Right atrium auricular region (tissue), 2 donors: ENCODE measurements around the gene SLC1A6. TPM values are rescaled to one million over a fixed set of nuclear protein-coding genes. Genes with fewer than 3 reads are reported as not detected.
A peak's percentile ranks its signal among the peaks of the same experiment; 100 is the strongest.
"Not testable (repeated sequence)": the region's sequence is repeated elsewhere in the genome, so short reads cannot be mapped to it uniquely, and the experiment has no call there.

Source experiments
- DNase-seq: peaks from one replicate; pipeline ENCODE4 v3.0.0-alpha.2; 2019; ENCODE audit warnings: low spot score
- H3K27ac ChIP-seq, 2 donors: fragments of 200-600 bp; sonication (generic); 1 replicate in 1 of 2; 2 replicates in 1 of 2; pipeline ENCODE4 v1.5.1; 2016 to 2019
- H3K27me3 ChIP-seq, 2 donors: fragments of 200-600 bp; sonication (generic); one replicate each; pipeline versions ENCODE4 v1.5.1 to v1.6.0; 2017 to 2019
- H3K36me3 ChIP-seq: fragments of 200-600 bp; sonication (generic); one replicate; pipeline ENCODE4 v1.5.1; 2016
- H3K4me1 ChIP-seq, 2 donors: fragments of 200-600 bp; sonication (generic); one replicate each; pipeline versions ENCODE4 v1.5.1 to v1.6.0; 2017 to 2019
- H3K4me3 ChIP-seq, 2 donors: fragments of 200-600 bp; sonication (generic); 1 replicate in 1 of 2; 2 replicates in 1 of 2; pipeline ENCODE4 v1.5.1; 2017 to 2019; ENCODE audit warnings: mild to moderate bottlenecking in 1 of 2, moderate library complexity in 1 of 2
- H3K9me3 ChIP-seq, 2 donors: fragments of 200-600 bp; sonication (generic); one replicate each; pipeline ENCODE4 v1.5.1; 2019
- total RNA-seq, 2 donors: library from RNA; depleted of rRNA; stranded (reverse); fragments of >200 nt; gene quantifications; one replicate each; pipeline ENCODE4 v1.1.0, GENCODE V29; 2016
- TF ChIP-seq, protein P1 (sequence below), 2 donors: fragments of 200-600 bp; sonication (generic); IDR thresholded peaks; one replicate each; pipeline ENCODE4 v1.5.1; 2019; ENCODE audit warnings: antibody characterized with exemption in 2 of 2

Gene SLC1A6
- total RNA-seq: not detected

- TF ChIP-seq, protein P1, sequence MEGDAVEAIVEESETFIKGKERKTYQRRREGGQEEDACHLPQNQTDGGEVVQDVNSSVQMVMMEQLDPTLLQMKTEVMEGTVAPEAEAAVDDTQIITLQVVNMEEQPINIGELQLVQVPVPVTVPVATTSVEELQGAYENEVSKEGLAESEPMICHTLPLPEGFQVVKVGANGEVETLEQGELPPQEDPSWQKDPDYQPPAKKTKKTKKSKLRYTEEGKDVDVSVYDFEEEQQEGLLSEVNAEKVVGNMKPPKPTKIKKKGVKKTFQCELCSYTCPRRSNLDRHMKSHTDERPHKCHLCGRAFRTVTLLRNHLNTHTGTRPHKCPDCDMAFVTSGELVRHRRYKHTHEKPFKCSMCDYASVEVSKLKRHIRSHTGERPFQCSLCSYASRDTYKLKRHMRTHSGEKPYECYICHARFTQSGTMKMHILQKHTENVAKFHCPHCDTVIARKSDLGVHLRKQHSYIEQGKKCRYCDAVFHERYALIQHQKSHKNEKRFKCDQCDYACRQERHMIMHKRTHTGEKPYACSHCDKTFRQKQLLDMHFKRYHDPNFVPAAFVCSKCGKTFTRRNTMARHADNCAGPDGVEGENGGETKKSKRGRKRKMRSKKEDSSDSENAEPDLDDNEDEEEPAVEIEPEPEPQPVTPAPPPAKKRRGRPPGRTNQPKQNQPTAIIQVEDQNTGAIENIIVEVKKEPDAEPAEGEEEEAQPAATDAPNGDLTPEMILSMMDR (IDR thresholded peaks at IDR 0.05): no peak
- peak within 1 kb of the TSS in 1 of 2 donors; percentile 32 for H3K4me3 ChIP-seq
Measured at GRCh38 chr19:14979476-14980255, at the start of gene SLC1A6. SLC1A6 (minus strand) TSS chr19:14979864; CDS start chr19:14972910, 6,954 bp downstream.

GRCh38 chr19:15028490-15028889 lies 48.8 kb upstream of the SLC1A6 start:
- H3K4me1 ChIP-seq: no peaks in the 10 kb centered on the region
- H3K36me3 ChIP-seq: no peaks in the 10 kb centered on the region
- no peak for DNase-seq
- H3K27ac ChIP-seq: no peak overlapping the region
- no peak overlapping the region for H3K4me3 ChIP-seq
- TF ChIP-seq, protein P1 (IDR thresholded peaks at IDR 0.05): no peak
- no peaks in the 10 kb centered on the region for H3K27me3 ChIP-seq
- H3K9me3 ChIP-seq: no peaks in the 10 kb centered on the region

More at GRCh38 chr19:14979476-14980255, at the start of gene SLC1A6:
- Histone ChIP-seq H3K4me1 (peaks cover 0 to 5% of the 10 kb centered on the region in 2 donors), H3K27me3 (peaks cover 9 to 17% of the 10 kb centered on the region in 2 donors), H3K27ac (no peak within 1 kb of the TSS), H3K36me3 (no peaks in the 10 kb centered on the region), H3K9me3 (no peaks in the 10 kb centered on the region)
- DNase-seq: no peak

GRCh38 chr19:15025217-15025616 lies 45.6 kb upstream of the SLC1A6 start:
- H3K27me3 ChIP-seq: no peaks in the 10 kb centered on the region

GRCh38 chr19:15022752-15023151 lies 43.1 kb upstream of the SLC1A6 start:
- no peaks in the 10 kb centered on the region for H3K9me3 ChIP-seq

More at GRCh38 chr19:15025217-15025616, 45.6 kb upstream of the SLC1A6 start:
- Histone ChIP-seq H3K9me3 (no peaks in the 10 kb centered on the region), H3K36me3 (no peaks in the 10 kb centered on the region), H3K4me3 (no peak overlapping the region), H3K4me1 (no peaks in the 10 kb centered on the region), H3K27ac (no peak overlapping the region)
- TF ChIP-seq, protein P1 (IDR thresholded peaks at IDR 0.05): no peak
- DNase-seq: no peak

DNA sequence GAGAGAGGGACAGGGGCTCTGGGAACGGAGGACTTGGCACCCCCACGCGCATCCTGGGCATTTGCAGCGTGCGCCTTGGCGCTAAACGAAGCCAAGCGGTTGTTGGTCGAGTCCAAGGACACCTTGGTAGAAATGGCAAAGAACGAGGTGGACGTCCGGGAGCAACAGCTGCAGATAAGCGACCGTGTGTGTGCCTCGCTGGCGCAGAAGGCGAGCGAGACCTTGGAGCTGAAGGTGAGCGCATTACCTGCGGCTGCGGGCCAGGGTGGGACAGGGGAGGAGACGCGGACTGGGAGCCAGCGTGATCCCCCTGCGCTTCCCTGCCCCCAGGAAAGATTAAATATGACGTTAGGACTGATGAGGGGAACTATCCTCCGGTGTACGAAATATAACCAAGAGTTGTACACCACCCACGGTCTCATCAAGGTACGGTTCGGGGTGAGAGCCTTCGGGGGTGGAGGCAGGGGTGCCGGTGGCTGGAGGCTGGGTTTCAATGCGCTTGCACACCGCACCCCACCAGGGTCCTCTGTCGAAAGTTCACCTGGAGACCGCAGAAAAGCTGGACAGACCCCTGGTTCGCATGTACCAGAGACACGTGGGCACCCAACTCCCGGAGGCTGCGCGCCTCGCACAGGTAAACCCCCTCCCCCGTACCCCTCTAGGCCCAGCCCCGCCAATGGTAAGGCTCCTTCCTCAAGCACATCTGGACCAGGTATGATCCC lies 41.8 kb upstream of the SLC1A6 start:
- H3K27me3 ChIP-seq: no peaks in the 10 kb centered on the region
- no peak for DNase-seq
- H3K9me3 ChIP-seq: no peaks in the 10 kb centered on the region
- H3K4me1 ChIP-seq: no peaks in the 10 kb centered on the region
- TF ChIP-seq, protein P1 (IDR thresholded peaks at IDR 0.05): no peak
- H3K4me3 ChIP-seq: no peak overlapping the region
- H3K27ac ChIP-seq: no peak overlapping the region
- H3K36me3 ChIP-seq: no peaks in the 10 kb centered on the region

More at GRCh38 chr19:15022752-15023151, 43.1 kb upstream of the SLC1A6 start:
- Histone ChIP-seq H3K27me3 (no peaks in the 10 kb centered on the region), H3K4me1 (no peaks in the 10 kb centered on the region), H3K27ac (no peak overlapping the region), H3K4me3 (no peak overlapping the region), H3K36me3 (no peaks in the 10 kb centered on the region)
- no peak for DNase-seq
- TF ChIP-seq, protein P1 (IDR thresholded peaks at IDR 0.05): no peak

DNA sequence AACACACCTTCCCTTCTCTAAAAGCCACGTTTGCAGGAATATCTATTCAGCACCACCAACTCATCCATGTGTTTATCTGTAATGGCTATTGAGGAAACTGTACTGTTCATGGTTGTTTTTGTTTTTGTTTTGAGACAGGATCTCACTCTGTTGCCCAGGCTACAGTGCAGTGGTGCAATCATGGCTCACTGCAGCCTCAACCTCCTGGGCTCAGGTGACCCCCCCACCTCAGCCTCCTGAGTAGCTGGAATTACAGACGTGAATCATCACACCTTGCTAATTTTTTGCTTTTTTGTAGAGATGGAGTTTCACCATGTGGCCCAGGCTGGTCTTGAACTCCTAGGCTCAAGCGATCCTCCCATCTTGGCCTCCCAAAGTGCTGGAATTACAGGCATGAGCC lies 39.2 kb upstream of the SLC1A6 start:
- not testable (repeated sequence) for H3K9me3 ChIP-seq, DNase-seq, H3K36me3 ChIP-seq, H3K27me3 ChIP-seq, H3K4me3 ChIP-seq, H3K27ac ChIP-seq, H3K4me1 ChIP-seq
